Measurements from ENCODE around the gene DSCAM. TPM values are rescaled to one million over a fixed set of nuclear protein-coding genes. Genes with fewer than 3 reads are reported as not detected.

The DSCAM gene
- total RNA-seq, 4 donors from 2014 or later: not detected

DNA sequence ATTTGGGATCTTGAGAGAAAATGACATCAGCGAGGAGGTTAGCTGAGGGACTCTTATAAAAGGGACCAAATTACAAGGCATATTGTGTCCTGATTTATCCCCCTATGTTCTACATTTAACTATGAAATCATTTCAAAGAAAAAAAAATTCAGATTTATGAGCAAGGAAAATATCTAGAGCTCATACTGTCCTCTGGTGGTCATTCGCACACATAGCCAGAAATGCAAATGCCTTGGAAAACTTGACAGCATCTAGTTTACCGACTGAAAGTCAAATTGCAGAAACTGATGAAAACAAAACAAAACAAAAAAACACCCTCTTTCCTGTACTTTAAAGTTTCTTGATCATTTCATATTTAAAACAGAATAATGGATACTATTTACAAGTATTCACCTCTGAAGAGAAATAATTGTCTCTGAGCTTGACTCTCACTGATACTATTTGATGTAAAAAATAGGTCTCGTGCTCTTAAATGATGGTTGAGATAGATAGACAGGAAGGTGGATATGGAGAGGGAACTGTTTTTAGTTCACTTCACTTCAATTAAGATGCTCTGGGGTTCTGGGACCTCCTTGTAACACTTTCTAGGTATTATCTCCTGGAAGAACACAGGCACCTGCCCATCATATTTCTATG lies 725.9 kb downstream of the DSCAM start:
- ATAC-seq: no peak
- no peaks in the 10 kb centered on the region for H3K27me3 ChIP-seq
- no peak overlapping the region for H3K4me3 ChIP-seq
- no peaks in the 10 kb centered on the region for H3K4me1 ChIP-seq
- H3K27ac ChIP-seq: no peak overlapping the region
- TF ChIP-seq EP300 (IDR thresholded peaks at IDR 0.05) (no peak), POLR2A (IDR thresholded peaks at IDR 0.05) (no peak), POLR2AphosphoS5 (IDR thresholded peaks at IDR 0.05) (no peak)
- TF ChIP-seq, protein P1, sequence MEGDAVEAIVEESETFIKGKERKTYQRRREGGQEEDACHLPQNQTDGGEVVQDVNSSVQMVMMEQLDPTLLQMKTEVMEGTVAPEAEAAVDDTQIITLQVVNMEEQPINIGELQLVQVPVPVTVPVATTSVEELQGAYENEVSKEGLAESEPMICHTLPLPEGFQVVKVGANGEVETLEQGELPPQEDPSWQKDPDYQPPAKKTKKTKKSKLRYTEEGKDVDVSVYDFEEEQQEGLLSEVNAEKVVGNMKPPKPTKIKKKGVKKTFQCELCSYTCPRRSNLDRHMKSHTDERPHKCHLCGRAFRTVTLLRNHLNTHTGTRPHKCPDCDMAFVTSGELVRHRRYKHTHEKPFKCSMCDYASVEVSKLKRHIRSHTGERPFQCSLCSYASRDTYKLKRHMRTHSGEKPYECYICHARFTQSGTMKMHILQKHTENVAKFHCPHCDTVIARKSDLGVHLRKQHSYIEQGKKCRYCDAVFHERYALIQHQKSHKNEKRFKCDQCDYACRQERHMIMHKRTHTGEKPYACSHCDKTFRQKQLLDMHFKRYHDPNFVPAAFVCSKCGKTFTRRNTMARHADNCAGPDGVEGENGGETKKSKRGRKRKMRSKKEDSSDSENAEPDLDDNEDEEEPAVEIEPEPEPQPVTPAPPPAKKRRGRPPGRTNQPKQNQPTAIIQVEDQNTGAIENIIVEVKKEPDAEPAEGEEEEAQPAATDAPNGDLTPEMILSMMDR (IDR thresholded peaks at IDR 0.05): peak; percentile 91 to 98 (median 96)
- H3K36me3 ChIP-seq: no peaks in the 10 kb centered on the region
- H3K9me3 ChIP-seq: no peaks in the 10 kb centered on the region
- 30 to 31% methylated on average over 4 of the region's 4 CpGs for WGBS, 2 donors (ENCODE audit: low coverage in 1 of 2)

DNA sequence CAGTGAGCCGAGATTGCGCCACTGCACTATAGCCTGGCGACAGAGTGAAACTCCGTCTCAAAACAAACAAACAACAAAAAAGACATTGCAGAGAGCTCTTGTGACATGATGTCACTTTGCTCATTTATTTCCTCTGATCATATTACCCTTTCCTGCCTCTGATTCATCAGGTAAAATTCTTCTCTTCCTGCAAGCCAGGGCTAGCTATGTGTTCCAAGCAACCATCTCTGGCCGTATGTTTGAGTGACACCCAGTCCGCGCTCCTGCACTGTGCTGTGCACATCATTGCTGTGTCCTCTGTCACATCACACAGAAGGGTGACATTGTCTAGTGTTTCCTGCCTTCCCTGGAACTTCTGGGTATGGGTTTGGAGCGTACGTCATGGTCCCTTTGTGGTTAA lies 728.4 kb downstream of the DSCAM start:
- no peaks in the 10 kb centered on the region for H3K36me3 ChIP-seq
- no peak for ATAC-seq
- H3K27ac ChIP-seq: no peak overlapping the region
- no peak overlapping the region for H3K4me3 ChIP-seq
- 78 to 93% methylated on average over 3 to 5 of the region's 9 CpGs for WGBS, 2 donors (ENCODE audit: low coverage in 1 of 2)
- TF ChIP-seq POLR2AphosphoS5 (IDR thresholded peaks at IDR 0.05) (no peak), EP300 (IDR thresholded peaks at IDR 0.05) (no peak), POLR2A (IDR thresholded peaks at IDR 0.05) (no peak)
- TF ChIP-seq, protein P1 (IDR thresholded peaks at IDR 0.05): no peak
- no peaks in the 10 kb centered on the region for H3K4me1 ChIP-seq
- H3K27me3 ChIP-seq: no peaks in the 10 kb centered on the region
- H3K9me3 ChIP-seq: no peaks in the 10 kb centered on the region

DNA sequence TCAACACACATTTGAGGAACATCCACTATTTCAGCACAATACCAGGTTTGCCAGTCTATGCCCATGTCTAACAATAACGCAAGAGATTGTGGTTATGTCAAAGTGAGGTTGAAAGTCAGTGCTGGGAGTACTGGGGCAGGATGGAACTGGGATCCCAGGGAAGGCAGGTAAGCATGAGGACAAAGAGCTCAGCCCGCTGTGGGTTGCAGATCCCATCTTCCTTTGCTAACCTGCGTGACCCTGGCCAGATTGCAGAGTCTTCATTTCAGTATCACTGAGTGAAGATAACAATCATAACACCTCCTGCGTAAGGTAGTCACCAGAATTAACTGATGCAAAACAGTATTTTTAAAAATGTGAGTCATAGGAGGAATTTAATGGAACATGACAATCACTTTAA lies 729.7 kb downstream of the DSCAM start:
- WGBS, 2 donors (ENCODE audit: low coverage in 1 of 2): 84 to 88% methylated on average over 4 of the region's 4 CpGs
- no peak for ATAC-seq
- no peak overlapping the region for H3K4me3 ChIP-seq

DNA sequence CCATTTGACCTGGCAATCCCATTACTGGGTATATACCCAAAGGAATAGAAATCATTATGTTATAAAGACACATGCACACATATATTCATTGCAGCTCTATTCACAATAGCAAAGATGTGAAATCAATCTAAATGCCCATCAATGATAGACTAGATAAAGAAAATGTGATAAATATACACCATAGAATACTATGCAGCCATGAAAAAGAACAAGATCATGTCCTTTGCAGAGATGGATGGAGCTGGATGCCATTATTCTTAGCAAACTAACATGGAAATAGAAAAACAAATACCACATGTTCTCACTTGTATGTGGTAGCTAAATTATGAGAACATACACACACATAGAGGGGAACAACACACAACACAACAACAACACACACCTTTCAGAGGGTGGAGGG lies 731.2 kb downstream of the DSCAM start:
- H3K27ac ChIP-seq: no peak overlapping the region
- H3K9me3 ChIP-seq: no peaks in the 10 kb centered on the region
- no peaks in the 10 kb centered on the region for H3K27me3 ChIP-seq
- no peak for ATAC-seq
- H3K4me3 ChIP-seq: no peak overlapping the region
- H3K36me3 ChIP-seq: no peaks in the 10 kb centered on the region
- H3K4me1 ChIP-seq: no peaks in the 10 kb centered on the region
- TF ChIP-seq, protein P1 (IDR thresholded peaks at IDR 0.05): no peak
- TF ChIP-seq POLR2AphosphoS5 (IDR thresholded peaks at IDR 0.05) (no peak), POLR2A (IDR thresholded peaks at IDR 0.05) (no peak), EP300 (IDR thresholded peaks at IDR 0.05) (no peak)

More for the DNA sequence above, 729.7 kb downstream of the DSCAM start:
- Histone ChIP-seq H3K4me1 (no peaks in the 10 kb centered on the region), H3K9me3 (no peaks in the 10 kb centered on the region), H3K27ac (no peak overlapping the region), H3K27me3 (no peaks in the 10 kb centered on the region), H3K36me3 (no peaks in the 10 kb centered on the region)
- TF ChIP-seq POLR2AphosphoS5 (IDR thresholded peaks at IDR 0.05) (no peak), EP300 (IDR thresholded peaks at IDR 0.05) (no peak), POLR2A (IDR thresholded peaks at IDR 0.05) (no peak)
- TF ChIP-seq, protein P1 (IDR thresholded peaks at IDR 0.05): no peak

DNA sequence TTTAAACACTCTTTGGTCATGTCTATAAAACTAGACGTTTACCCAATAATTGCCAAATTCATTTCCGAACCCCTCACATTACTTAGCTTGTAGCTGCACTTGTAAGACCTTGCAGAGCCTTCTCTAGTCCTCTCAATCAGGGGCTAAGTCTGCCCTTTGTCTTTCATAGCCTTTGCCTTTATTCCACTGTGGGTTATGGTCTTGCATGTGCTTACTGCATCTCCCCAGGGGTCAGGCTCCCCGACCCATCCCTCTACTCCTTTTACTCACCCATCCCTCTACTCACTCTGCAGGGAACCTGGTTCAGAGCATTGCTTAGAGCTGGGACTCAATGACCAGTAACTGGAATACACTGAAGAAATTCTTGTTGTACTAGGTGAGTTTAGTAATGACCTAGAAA lies 744.3 kb downstream of the DSCAM start:
- no peaks in the 10 kb centered on the region for H3K9me3 ChIP-seq
- H3K4me1 ChIP-seq: no peaks in the 10 kb centered on the region
- TF ChIP-seq, protein P1 (IDR thresholded peaks at IDR 0.05): no peak
- no peak for TF ChIP-seq POLR2AphosphoS5 (IDR thresholded peaks at IDR 0.05)
- no peak overlapping the region for H3K4me3 ChIP-seq
- no peak overlapping the region for H3K27ac ChIP-seq
- ATAC-seq: no peak
- no peaks in the 10 kb centered on the region for H3K27me3 ChIP-seq
- 70 to 90% methylated on average over 2 of the region's 3 CpGs for WGBS, 2 donors (ENCODE audit: low coverage in 1 of 2)
- no peaks in the 10 kb centered on the region for H3K36me3 ChIP-seq

Measured in gastroesophageal sphincter (tissue), 4 donors.